Stimulated activated CD8-positive, alpha-beta memory T cell treated with anti-CD3 and anti-CD28 coated beads, Interleukin-2, amount 100 ng/mL, for 48 hours (primary cell): ENCODE data around the gene OSBPL5.
A peak's percentile ranks its signal among the peaks of the same experiment; 100 is the strongest.

Experiments used
- DNase-seq, 2 donors: peaks; one replicate each; pipeline ENCODE4 v3.0.0-alpha.2; 2020; ENCODE audit warnings: low read depth in 2 of 2

Gene OSBPL5

GRCh38 chr11:3165152-3165705, at the start of gene OSBPL5:
Gene OSBPL5 (minus strand): TSS chr11:3165310. CDS start chr11:3129148, 36,162 bp downstream.
- peak; percentile 17 to 39 for DNase-seq

GRCh38 chr11:3214420-3214699, 49.2 kb upstream of the OSBPL5 start:
- DNase-seq = no peak

- DNase-seq = no peak
Observed at GRCh38 chr11:3213659-3214419, 48.7 kb upstream of the OSBPL5 start.

GRCh38 chr11:3208272-3208671, 43.2 kb upstream of the OSBPL5 start:
- no peak for DNase-seq

GRCh38 chr11:3207526-3208189, 42.5 kb upstream of the OSBPL5 start:
- DNase-seq = no peak

- DNase-seq = no peak
Observed at GRCh38 chr11:3206922-3207204, 41.8 kb upstream of the OSBPL5 start.

- no peak for DNase-seq
Observed at GRCh38 chr11:3206156-3206921, 41.2 kb upstream of the OSBPL5 start.

GRCh38 chr11:3205261-3206155, 40.4 kb upstream of the OSBPL5 start:
- DNase-seq = no peak

- no peak for DNase-seq
Observed at GRCh38 chr11:3204141-3205015, 39.3 kb upstream of the OSBPL5 start.

- DNase-seq = no peak
Observed at GRCh38 chr11:3203221-3204043, 38.3 kb upstream of the OSBPL5 start.

GRCh38 chr11:3202759-3203158, 37.6 kb upstream of the OSBPL5 start:
- DNase-seq = no peak

- no peak for DNase-seq
Observed at GRCh38 chr11:3202305-3202704, 37.2 kb upstream of the OSBPL5 start.

GRCh38 chr11:3201677-3202181, 36.6 kb upstream of the OSBPL5 start:
- no peak for DNase-seq

- DNase-seq = no peak
Observed at GRCh38 chr11:3201112-3201581, 36.0 kb upstream of the OSBPL5 start.

GRCh38 chr11:3200388-3201111, 35.4 kb upstream of the OSBPL5 start:
- DNase-seq = no peak

- no peak for DNase-seq
Observed at GRCh38 chr11:3199537-3200295, 34.6 kb upstream of the OSBPL5 start.

GRCh38 chr11:3198815-3199214, 33.7 kb upstream of the OSBPL5 start:
- DNase-seq = no peak

- DNase-seq = no peak
Observed at GRCh38 chr11:3197878-3198528, 32.9 kb upstream of the OSBPL5 start.
